Measurements from ENCODE around the gene RABGAP1. TPM values are rescaled to one million over a fixed set of nuclear protein-coding genes. Genes with fewer than 3 reads are reported as not detected.

The RABGAP1 gene
- polyA plus RNA-seq, 1 donor = 38.3 TPM

DNA sequence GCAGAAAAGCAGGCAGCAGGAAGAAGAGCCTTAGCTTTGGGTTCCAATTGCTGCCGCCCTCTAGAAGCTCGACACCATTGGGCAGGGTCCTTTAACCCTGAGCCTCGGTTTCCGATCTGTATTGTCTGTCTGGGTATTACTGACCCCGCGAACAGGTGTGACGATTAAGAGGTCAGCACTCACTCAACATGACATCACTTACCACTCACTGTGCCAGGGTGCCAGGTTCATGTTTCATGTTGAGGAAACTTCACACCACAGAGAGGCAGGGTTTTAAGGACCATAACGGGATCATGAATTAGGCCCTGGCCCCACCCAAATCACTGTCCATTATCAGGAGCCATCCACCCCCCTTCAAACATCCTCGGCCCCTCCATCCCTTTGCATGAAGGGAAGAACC lies 168.2 kb downstream of the RABGAP1 start:
- Histone ChIP-seq H3K27me3 (ENCODE audit: control insufficient read depth, insufficient read depth, low read length) (no peaks in the 10 kb centered on the region), H3K27ac (ENCODE audit: low read length) (peak overlapping the region; percentile 94), H3K36me3 (ENCODE audit: control insufficient read depth, insufficient read depth, low read length) (peaks cover 46% of the 10 kb centered on the region), H3K4me1 (ENCODE audit: control insufficient read depth, insufficient read depth, low read length) (peaks cover 38% of the 10 kb centered on the region), H3K4me3 (ENCODE audit: low read length) (no peak overlapping the region), H3K9me3 (ENCODE audit: control insufficient read depth, low read depth, low read length) (peaks cover 4% of the 10 kb centered on the region)
- DNase-seq = no peak
- no CpG with 5 or more reads among the region's 9 CpGs for WGBS (ENCODE audit: insufficient coverage, low lambda C conversion rate)

DNA sequence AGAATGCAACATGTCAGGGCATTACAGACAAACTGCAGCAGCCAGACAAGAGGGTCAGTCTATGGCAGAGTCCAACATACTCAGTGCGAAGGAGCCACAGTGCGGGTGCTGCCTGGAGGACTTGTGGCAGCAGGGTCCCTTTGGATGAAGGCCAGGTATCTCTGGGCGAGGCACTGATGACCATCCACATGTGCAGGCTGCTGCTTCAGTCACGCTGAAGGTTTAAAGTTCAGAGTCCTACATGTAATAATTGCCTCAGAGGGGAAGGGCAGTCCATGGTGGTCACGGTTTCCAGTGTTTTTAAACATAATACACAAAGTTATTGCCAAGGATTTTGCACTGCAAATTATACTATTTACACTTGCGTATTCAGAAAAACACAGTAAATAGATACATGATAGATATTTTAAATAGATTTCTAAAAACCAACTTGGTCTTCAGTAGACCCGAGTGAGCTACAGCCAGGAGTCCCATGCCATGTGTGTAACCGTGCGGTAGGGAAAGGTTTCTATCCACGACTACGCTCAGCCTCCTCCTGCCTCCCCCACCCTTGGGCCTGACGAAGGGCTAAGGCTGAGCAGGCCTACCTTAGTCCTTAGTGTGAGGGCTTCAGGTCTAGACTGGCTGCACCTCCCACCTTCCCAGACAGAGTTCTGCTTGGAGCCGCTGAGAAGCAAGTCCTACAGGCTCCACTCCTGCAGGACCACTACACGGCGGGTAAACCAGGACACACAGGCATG lies 168.9 kb downstream of the RABGAP1 start:
- H3K27ac ChIP-seq (ENCODE audit: low read length) = peak overlapping the region; percentile 94
- peaks cover 4% of the 10 kb centered on the region for H3K9me3 ChIP-seq (ENCODE audit: control insufficient read depth, low read depth, low read length)
- DNase-seq = peak; percentile 92 to 96
- H3K36me3 ChIP-seq (ENCODE audit: control insufficient read depth, insufficient read depth, low read length) = peaks cover 45% of the 10 kb centered on the region
- no peaks in the 10 kb centered on the region for H3K27me3 ChIP-seq (ENCODE audit: control insufficient read depth, insufficient read depth, low read length)
- no peak overlapping the region for H3K4me3 ChIP-seq (ENCODE audit: low read length)
- H3K4me1 ChIP-seq (ENCODE audit: control insufficient read depth, insufficient read depth, low read length) = peaks cover 38% of the 10 kb centered on the region
- no CpG with 5 or more reads among the region's 15 CpGs for WGBS (ENCODE audit: insufficient coverage, low lambda C conversion rate)

DNA sequence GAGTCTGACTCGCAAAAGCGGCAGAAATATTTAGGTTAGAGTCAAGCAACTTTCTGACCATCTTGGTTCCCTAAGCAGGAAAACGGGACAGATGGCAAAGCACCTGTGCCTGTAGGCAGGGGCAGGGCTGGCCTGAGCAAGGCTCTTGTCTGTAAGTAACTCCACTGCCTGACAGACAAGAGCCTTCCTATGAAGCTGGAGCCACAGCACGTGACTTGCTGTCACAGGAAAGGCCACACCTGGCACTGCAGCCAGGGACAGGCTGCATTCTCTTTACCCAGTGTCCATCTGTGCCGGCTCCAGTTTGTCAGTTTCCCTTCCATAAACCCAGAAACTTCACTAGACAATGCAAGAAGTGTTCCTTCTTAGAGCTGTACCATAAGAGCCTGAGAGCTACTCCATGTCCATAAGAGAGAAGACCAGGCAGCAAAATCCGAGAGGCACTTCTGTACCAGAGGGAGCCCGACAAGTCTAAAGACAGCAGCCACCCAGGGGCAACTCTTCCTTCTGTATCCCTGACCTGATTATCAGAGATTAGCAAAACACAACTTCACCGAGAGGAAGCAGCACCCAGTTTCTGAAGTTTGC lies 170.7 kb downstream of the RABGAP1 start:
- Histone ChIP-seq H3K36me3 (ENCODE audit: control insufficient read depth, insufficient read depth, low read length) (peaks cover 52% of the 10 kb centered on the region), H3K4me3 (ENCODE audit: low read length) (no peak overlapping the region), H3K4me1 (ENCODE audit: control insufficient read depth, insufficient read depth, low read length) (peaks cover 38% of the 10 kb centered on the region), H3K9me3 (ENCODE audit: control insufficient read depth, low read depth, low read length) (peaks cover 4% of the 10 kb centered on the region), H3K27me3 (ENCODE audit: control insufficient read depth, insufficient read depth, low read length) (no peaks in the 10 kb centered on the region), H3K27ac (ENCODE audit: low read length) (peak overlapping the region; percentile 64)
- WGBS (ENCODE audit: insufficient coverage, low lambda C conversion rate) = no CpG with 5 or more reads among the region's 8 CpGs
- peak in 1 of 2 donors; percentile 47 for DNase-seq

DNA sequence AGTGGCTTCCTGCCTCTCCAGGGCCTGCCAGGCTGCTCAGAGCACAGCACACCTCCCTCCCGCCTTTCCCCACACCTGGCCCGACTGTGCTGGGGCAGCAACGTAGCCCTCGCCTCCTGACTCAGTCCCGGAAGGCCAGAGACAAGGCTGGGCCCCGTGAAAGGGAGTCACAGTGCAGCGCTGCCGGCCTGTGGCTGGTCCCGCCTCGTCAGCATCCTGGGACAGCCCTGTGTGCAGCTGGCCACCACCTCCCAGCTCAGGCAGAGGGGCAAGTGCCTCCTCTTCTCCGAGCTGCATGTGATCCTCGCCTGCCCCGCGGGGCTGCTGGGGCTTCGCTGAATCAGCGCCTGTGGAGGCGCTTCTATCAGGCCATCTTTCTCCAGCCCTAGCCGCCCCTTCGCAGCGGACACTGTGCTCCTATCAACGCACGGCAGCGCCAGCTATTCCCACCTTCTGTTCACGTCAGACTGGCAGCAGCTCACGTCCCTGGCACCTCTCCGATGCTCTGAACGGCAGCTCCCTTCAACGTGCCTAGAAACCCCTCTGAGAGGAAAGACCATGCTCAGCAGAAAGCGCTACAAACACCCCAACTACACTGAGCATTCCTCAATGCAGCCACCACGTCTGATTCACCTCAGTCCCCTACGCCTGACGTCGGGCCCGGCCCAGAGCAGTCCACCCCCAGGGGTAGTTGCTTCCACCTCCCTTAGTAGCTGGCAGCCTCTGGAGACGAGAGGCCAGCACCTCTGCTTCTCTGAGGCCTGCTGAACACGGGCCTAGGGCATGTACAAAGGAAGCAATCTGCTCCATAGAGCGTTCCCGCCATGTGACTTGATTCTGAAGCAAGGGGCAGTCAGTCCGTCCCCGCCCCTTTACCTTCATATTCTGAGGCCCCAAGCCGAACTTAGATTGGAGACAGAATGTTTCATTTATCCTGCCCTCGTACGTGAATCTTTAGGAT lies 171.5 kb downstream of the RABGAP1 start:
- H3K9me3 ChIP-seq (ENCODE audit: control insufficient read depth, low read depth, low read length) = peaks cover 4% of the 10 kb centered on the region
- peak overlapping the region; percentile 64 for H3K27ac ChIP-seq (ENCODE audit: low read length)
- peaks cover 46% of the 10 kb centered on the region for H3K36me3 ChIP-seq (ENCODE audit: control insufficient read depth, insufficient read depth, low read length)
- WGBS (ENCODE audit: insufficient coverage, low lambda C conversion rate) = no CpG with 5 or more reads among the region's 43 CpGs
- peak; percentile 46 to 69 for DNase-seq
- H3K27me3 ChIP-seq (ENCODE audit: control insufficient read depth, insufficient read depth, low read length) = no peaks in the 10 kb centered on the region
- H3K4me1 ChIP-seq (ENCODE audit: control insufficient read depth, insufficient read depth, low read length) = peaks cover 38% of the 10 kb centered on the region
- H3K4me3 ChIP-seq (ENCODE audit: low read length) = no peak overlapping the region

DNA sequence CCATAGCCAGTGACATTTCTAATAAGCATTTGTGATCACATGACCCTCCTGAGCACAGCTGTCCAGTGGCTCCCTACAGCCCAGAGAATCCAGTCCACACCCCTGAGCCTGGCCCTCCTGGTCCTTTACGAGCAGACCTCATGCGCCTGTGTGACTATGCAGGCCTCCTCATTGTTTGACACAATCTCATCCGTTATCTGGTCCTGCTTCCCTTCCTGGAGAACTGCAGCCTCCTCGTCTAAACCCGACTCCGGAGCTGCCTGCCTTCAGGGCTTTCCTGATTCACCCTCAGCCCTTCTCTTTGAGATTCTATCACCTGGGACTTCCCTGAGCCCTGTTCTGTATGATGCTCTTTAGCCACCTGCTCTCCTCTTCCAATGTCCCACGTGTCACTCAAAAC lies 172.4 kb downstream of the RABGAP1 start:
- H3K4me1 ChIP-seq (ENCODE audit: control insufficient read depth, insufficient read depth, low read length) = peaks cover 38% of the 10 kb centered on the region
- H3K9me3 ChIP-seq (ENCODE audit: control insufficient read depth, low read depth, low read length) = peaks cover 4% of the 10 kb centered on the region
- DNase-seq = no peak
- no peak overlapping the region for H3K27ac ChIP-seq (ENCODE audit: low read length)
- peaks cover 37% of the 10 kb centered on the region for H3K36me3 ChIP-seq (ENCODE audit: control insufficient read depth, insufficient read depth, low read length)
- WGBS (ENCODE audit: insufficient coverage, low lambda C conversion rate) = 69% methylated on average over 3 of the region's 7 CpGs
- H3K4me3 ChIP-seq (ENCODE audit: low read length) = no peak overlapping the region
- H3K27me3 ChIP-seq (ENCODE audit: control insufficient read depth, insufficient read depth, low read length) = no peaks in the 10 kb centered on the region

DNA sequence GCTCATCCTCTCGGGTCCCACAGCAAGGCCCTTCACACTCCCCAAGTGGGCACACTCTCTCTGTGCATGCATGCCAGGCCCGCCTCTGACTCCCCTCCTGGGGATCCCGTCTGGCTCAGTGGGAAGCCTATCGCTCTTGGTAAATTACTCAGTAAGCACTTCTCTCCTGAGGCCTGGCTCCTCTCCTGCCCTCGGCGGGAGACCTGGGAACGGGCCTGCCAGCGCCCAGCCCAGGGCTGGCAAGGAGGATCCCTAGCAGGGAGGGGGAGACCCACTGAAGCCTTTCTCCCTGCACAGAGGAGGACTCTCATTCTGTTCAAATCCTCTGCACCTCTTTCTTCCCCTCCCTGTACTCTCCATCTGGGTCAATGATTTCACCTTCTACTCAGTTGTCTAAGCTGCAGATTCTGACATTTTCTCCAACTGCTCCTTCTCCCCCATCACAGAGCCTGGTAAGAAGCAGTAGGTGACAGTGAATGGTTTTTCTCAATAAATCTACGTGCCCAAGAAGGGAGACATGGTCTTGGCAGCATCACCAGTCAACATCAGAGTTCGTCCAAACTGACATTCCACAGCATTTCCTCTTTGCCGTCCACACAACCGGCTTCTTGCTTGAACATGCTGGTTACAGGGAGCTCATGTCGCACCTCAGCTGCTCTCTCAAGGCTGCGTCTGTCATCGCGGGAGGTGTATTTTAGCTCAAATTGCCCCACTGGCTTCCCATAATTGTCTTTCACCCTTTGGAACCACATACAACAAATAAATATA lies 174.5 kb downstream of the RABGAP1 start:
- H3K4me1 ChIP-seq (ENCODE audit: control insufficient read depth, insufficient read depth, low read length) = peaks cover 23% of the 10 kb centered on the region
- no peak overlapping the region for H3K4me3 ChIP-seq (ENCODE audit: low read length)
- H3K27me3 ChIP-seq (ENCODE audit: control insufficient read depth, insufficient read depth, low read length) = no peaks in the 10 kb centered on the region
- H3K36me3 ChIP-seq (ENCODE audit: control insufficient read depth, insufficient read depth, low read length) = peaks cover 24% of the 10 kb centered on the region
- WGBS (ENCODE audit: insufficient coverage, low lambda C conversion rate) = no CpG with 5 or more reads among the region's 16 CpGs
- no peak overlapping the region for H3K27ac ChIP-seq (ENCODE audit: low read length)
- H3K9me3 ChIP-seq (ENCODE audit: control insufficient read depth, low read depth, low read length) = peaks cover 4% of the 10 kb centered on the region
- no peak for DNase-seq

DNA sequence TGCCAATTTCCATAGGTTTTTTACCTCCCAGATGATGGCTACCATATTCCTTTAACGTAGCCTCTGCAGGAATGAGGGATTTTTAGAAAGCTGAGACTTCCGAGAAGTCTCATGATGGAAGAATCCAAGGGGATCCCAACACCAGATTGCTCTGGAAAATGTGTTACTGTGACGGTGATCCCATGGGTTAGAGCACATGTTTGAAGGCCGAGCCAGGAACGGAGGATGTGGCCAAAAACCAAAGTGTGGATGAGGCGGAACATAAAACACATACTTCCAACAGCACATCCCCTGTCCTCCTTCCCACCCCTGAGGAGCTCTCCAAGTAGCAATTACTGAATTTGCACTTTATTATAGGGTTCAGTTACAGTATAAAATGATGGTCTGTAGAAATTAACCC lies 175.2 kb downstream of the RABGAP1 start:
- Histone ChIP-seq H3K4me3 (ENCODE audit: low read length) (no peak overlapping the region), H3K4me1 (ENCODE audit: control insufficient read depth, insufficient read depth, low read length) (peaks cover 22% of the 10 kb centered on the region), H3K36me3 (ENCODE audit: control insufficient read depth, insufficient read depth, low read length) (peaks cover 19% of the 10 kb centered on the region), H3K9me3 (ENCODE audit: control insufficient read depth, low read depth, low read length) (peaks cover 4% of the 10 kb centered on the region), H3K27ac (ENCODE audit: low read length) (no peak overlapping the region), H3K27me3 (ENCODE audit: control insufficient read depth, insufficient read depth, low read length) (no peaks in the 10 kb centered on the region)
- no peak for DNase-seq
- WGBS (ENCODE audit: insufficient coverage, low lambda C conversion rate) = 100% methylated on average over 2 of the region's 6 CpGs

DNA sequence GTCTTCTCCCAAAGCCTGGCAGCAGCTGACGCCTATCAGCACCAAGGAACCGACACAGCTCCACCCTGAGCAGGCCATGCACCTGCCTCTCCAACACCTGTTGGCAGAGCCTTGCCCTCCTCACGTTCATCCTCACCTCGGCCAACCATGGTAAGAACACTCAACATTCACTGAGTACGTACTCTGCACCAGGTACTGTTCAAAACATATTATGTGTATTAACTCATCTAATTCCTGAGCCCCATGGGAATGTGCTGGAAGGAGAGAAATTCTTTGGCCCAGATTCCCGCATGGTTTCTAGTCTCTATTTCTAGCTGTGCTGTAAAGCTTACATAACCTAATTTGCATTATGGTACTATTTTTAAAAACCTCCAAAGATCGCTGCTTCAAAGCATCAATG lies 178.7 kb downstream of the RABGAP1 start:
- no peak overlapping the region for H3K27ac ChIP-seq (ENCODE audit: low read length)

DNA sequence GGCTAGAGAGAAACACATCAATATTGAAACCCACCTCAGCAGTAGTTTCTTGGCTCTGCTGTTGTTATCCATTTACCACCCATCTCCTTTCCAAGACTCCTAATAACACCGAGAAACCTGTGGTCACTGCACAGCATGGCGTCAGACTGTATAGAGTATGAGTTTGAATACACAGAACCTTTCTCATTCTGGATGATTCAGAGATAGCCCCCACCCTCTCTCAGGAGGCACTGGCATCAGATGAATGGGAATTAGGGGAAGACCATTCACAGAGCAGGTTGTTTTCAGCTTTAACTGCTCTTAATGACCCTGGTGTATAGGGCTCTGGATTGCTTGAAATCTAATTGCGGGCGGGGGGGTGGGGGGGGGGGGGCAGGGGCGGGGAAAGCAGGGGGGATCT lies 179.3 kb downstream of the RABGAP1 start:
- Histone ChIP-seq H3K27me3 (ENCODE audit: control insufficient read depth, insufficient read depth, low read length) (no peaks in the 10 kb centered on the region), H3K27ac (ENCODE audit: low read length) (no peak overlapping the region), H3K4me3 (ENCODE audit: low read length) (no peak overlapping the region), H3K9me3 (ENCODE audit: control insufficient read depth, low read depth, low read length) (no peaks in the 10 kb centered on the region), H3K4me1 (ENCODE audit: control insufficient read depth, insufficient read depth, low read length) (peaks cover 9% of the 10 kb centered on the region), H3K36me3 (ENCODE audit: control insufficient read depth, insufficient read depth, low read length) (peaks cover 17% of the 10 kb centered on the region)
- WGBS (ENCODE audit: insufficient coverage, low lambda C conversion rate) = no CpG with 5 or more reads among the region's 5 CpGs
- no peak for DNase-seq

More for the DNA sequence above, 178.7 kb downstream of the RABGAP1 start:
- Histone ChIP-seq H3K36me3 (ENCODE audit: control insufficient read depth, insufficient read depth, low read length) (peaks cover 21% of the 10 kb centered on the region), H3K9me3 (ENCODE audit: control insufficient read depth, low read depth, low read length) (no peaks in the 10 kb centered on the region), H3K4me1 (ENCODE audit: control insufficient read depth, insufficient read depth, low read length) (peaks cover 9% of the 10 kb centered on the region), H3K4me3 (ENCODE audit: low read length) (no peak overlapping the region), H3K27me3 (ENCODE audit: control insufficient read depth, insufficient read depth, low read length) (no peaks in the 10 kb centered on the region)
- WGBS (ENCODE audit: insufficient coverage, low lambda C conversion rate) = 80% methylated on average over 1 of the region's 7 CpGs
- no peak for DNase-seq

DNA sequence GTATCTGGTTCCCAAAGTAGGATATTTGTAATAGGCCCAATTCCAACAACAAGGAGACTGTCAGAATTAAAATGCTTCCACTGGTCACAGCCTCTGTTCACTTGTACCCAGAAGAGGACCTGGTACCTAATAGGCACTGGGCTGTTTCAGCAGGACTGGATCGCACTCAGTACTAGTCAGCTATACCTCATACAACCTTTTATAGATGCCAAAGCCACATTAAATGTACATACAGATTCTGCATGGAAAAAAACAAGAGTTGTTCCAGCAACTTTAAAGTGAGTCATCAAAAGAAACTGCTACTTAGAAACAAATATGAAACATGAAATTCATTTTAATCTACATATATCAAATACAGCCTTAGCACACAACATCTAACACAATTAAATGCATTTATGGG lies 180.1 kb downstream of the RABGAP1 start:
- H3K4me1 ChIP-seq (ENCODE audit: control insufficient read depth, insufficient read depth, low read length) = peaks cover 9% of the 10 kb centered on the region
- peak overlapping the region; percentile 48 for H3K27ac ChIP-seq (ENCODE audit: low read length)
- no peaks in the 10 kb centered on the region for H3K9me3 ChIP-seq (ENCODE audit: control insufficient read depth, low read depth, low read length)
- no CpG with 5 or more reads among the region's 1 CpG for WGBS (ENCODE audit: insufficient coverage, low lambda C conversion rate)
- no peaks in the 10 kb centered on the region for H3K27me3 ChIP-seq (ENCODE audit: control insufficient read depth, insufficient read depth, low read length)
- DNase-seq = no peak
- H3K36me3 ChIP-seq (ENCODE audit: control insufficient read depth, insufficient read depth, low read length) = peaks cover 11% of the 10 kb centered on the region
- H3K4me3 ChIP-seq (ENCODE audit: low read length) = no peak overlapping the region
